GM19372 (cell line): ENCODE measurements around the gene SERP2.

ENCODE experiments used
- ATAC-seq: cut with Tn5 transposase; IDR thresholded peaks from one replicate; pipeline ENCODE4 v1.9.1; 2021; ENCODE audit warnings: mild to moderate bottlenecking, low read depth, moderate library complexity; ENCODE audit not compliant: unreplicated experiment

SERP2 gene

GRCh38 chr13:44407891-44408290, 34.3 kb downstream of the SERP2 start:
- no peak for ATAC-seq

DNA sequence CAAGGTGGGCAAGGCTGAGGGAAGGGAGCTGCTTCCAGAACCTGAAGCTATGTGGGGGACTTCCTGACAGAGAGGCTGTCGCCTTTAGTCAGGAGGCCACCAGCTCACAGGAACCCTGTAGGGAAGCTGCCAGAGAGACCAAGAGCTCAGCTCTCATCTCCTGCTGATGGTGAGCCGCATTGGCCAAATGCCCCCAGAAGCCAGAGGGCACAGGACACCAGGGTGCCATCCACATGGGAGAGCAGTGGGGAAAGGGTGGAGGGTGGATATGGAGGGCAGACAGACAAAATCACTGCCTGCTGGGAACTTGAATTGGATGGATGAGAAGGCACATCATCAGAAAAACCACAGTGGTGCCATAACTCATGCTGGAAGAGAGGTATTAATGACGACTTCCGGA, 36.0 kb downstream of the SERP2 start:
- ATAC-seq, result no peak

- no peak for ATAC-seq
Measured at GRCh38 chr13:44410328-44410859, 36.8 kb downstream of the SERP2 start.

GRCh38 chr13:44411841-44412240, 38.2 kb downstream of the SERP2 start:
- no peak for ATAC-seq

DNA sequence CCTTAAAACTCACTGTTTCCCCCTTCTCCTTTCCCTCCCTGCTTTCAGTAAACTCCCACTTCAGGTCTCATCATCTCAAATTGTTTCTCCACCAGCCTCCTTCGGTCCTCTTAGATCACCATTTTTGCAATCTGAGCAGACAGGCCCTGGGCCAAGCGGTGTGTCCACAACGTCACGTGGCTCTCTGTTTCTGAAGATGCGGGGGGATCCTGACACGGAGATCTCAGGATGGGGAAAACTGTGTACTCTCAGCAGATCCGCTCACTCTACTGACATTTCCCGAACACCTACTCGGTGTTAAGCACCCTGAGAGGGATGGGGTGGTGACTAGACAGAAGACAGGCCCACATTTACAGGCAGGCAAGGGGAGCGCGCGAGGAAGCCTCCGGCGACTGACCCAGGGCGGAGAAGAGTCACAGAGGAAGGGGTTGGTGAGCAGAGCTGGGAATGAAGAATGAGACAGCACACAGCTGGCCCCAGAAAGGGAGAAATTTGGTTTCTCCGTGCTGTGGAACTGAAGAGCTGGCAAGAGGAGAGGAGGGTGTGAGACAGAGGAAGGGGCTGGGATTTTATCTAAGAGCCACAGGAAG, 38.8 kb downstream of the SERP2 start:
- ATAC-seq, result no peak

DNA sequence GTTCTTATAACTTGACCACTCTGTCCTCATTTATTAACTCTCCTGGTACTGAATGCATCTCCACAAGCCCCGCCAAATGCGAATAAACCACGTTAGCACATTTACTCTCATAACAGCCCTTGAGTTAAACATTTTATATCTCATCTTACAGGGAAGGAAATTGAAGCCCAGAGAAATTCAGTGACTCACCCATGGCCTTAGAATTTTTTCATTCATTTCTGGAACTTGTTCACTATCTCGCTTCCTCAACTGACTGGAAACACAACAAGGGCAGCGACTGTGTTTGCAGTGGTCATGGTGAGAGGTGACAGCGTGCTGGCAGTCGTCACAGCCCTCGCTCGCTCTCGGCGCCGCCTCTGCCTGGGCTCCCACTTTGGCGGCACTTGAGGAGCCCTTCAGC, 39.5 kb downstream of the SERP2 start:
- ATAC-seq, result no peak

GRCh38 chr13:44414716-44415115, 41.1 kb downstream of the SERP2 start:
- ATAC-seq, result no peak

GRCh38 chr13:44415815-44416214, 42.2 kb downstream of the SERP2 start:
- no peak for ATAC-seq

DNA sequence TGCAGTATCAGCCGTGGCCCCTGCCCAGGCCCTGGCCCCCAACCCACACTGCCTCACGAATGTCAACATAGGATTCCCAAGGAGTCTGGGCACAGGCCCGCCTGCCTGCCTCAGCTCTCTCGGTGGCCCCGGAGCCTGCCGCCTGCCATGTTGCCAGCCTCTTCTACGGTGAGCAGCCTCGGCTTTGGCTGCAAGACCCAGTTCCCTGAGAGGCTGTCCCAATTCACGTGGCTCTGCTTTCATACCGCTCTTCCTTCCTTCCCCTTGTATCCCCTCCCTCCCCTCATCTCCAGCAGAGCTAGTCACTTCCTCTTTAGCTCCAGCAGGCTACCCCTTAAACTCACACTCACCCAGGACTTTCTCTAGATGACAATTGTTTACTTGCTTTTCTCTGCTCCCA, 42.7 kb downstream of the SERP2 start:
- ATAC-seq, result no peak

- no peak for ATAC-seq
Measured at GRCh38 chr13:44416744-44417143, 43.1 kb downstream of the SERP2 start.

- no peak for ATAC-seq
Measured at GRCh38 chr13:44417446-44417845, 43.8 kb downstream of the SERP2 start.

DNA sequence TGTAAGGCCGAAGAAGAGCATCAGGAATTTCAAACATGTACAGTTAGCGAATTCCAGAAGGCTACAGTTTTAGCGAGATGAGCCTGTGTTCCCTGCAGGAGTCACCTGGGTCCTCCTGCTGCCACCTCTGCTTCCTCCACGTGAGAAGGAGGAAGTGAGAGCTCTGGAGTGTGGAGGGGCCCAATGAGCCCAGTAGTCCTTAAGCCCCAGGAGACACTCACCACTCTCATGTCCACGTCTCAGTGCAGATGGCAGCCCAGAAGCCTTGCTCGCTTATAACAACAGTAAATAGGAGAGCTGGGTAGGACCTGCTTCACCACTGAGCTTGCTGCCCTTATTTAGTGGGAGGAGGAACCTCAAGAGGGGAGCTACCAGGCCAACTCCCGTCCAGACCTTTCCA, 44.3 kb downstream of the SERP2 start:
- no peak for ATAC-seq

GRCh38 chr13:44420376-44421220, 47.0 kb downstream of the SERP2 start:
- ATAC-seq, result no peak

GRCh38 chr13:44421853-44422525, 48.4 kb downstream of the SERP2 start:
- ATAC-seq, result no peak

DNA sequence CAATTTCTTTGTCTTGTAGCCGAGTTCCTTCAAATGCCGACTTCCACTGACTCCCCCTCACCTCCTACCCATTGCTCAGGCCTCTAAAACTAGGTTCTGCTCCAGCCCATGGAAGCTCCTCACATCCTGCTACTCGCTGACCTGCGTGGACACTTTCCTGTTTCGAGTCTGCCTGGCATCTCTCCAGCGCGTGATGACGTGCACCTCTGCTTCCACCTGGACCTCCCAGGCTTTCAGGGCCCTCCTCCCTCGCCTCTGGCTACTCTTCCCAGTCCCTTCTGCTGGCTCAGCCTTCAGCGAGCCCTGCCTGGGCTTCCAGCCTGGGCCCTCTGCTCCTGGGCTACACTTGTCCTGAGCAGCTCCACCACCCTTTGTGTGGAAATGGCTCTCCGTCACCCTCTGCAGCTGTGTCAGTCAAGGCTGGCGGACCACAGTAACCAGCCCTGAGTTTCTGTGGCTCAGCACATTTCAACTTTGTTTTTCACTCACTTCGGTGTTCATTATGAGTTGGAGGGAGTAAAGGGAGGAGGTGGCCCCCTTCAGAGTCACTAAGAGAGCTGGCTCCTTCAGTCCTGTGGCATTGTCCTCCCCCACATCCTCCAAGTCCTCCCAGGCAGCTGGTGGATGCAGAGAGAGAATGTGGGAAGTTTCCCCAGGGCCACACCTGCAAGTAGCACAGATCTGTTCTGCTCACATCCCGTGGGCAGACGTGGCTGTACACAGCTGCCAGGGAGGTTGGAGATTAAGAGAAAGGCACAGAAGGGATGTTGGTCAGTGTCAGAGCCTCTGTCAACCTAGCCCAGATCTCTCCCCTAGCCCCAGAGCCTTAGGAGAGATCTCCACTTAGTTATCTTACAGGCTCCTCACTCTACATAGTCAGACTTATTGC, 49.4 kb downstream of the SERP2 start:
- ATAC-seq, result no peak

DNA sequence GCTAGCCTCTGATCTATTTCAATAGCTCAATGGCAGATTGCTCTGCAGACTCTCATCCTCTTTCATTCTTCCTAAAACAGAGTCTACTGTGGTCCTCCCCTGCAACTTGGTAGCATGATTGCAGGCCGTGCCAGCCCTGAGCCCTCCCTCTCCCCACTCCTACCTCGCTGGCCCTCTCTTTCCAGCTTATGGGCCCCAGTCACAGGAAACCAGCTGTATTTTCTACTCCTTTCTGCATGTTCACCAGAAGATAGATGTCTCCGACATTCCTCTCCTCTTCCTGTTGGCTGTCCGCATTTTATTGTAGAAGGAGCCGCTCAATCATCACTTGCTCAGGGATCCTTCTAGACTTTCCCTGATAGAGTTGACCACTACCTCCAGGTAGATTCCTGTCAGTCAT, 50.2 kb downstream of the SERP2 start:
- no peak for ATAC-seq

GRCh38 chr13:44425041-44425814, 51.6 kb downstream of the SERP2 start:
- ATAC-seq, result no peak

DNA sequence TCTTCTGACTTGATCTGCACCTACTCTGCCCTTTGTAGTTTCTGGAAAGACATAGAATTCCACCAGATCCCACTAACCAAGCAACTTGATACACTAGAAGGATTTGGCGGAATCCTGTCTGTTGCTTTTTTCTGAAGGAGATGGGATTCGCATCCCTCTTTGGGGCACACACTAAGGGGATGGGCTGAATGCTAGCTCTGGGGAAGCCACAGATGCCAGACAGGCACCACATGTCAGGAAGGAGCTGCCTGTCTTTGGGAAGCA, 52.1 kb downstream of the SERP2 start:
- no peak for ATAC-seq

DNA sequence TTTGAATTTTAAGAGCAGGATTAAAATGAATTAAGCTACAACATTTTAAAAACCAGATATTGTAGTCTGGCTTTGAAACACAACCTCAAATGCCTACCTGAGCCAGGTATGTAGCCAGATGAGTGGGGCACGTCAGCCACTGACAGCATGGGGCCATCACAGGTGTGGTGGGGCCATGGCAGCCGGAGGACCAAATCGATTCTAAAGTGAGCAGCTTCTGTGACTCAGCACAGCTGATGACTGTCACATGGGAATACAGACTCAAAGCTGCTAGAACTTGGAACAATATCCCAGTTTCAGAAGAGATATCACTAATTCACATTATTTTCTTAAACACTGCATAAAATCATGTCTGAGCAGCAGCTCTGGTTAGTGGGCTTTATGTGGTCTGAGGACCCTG, 52.8 kb downstream of the SERP2 start:
- ATAC-seq, result no peak

DNA sequence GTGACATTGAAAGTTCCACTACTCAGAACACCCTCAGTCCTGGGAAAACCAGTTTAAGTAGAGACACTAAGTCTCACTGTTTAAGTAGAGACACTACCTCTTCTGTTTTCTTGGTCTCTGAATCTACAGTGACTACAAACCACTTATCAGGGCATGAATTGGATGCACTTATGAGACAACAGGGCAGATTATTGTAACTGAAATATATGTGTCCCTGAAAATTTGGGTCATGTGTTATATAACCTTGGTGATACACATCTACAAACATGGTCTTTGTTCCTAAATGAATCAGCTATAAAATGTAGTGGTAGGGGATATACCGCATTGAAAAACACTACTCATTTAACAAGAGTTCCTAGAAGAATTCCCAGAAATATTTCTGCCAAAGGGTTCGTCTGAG, 55.7 kb downstream of the SERP2 start:
- no peak for ATAC-seq
